Lower lobe of right lung (tissue), 2 donors: ENCODE measurements around the gene C14orf119. TPM values are rescaled to one million over a fixed set of nuclear protein-coding genes. Genes with fewer than 3 reads are reported as not detected.
A peak's percentile ranks its signal among the peaks of the same experiment; 100 is the strongest.

Experiments used
- ATAC-seq, 2 donors: fragments of 200-7000 bp; cut with Tn5 transposase; one replicate each; pipeline ENCODE4 v1.9.1; 2020 to 2022; ENCODE audit warnings: mild to moderate bottlenecking in 2 of 2, moderate library complexity in 2 of 2
- DNase-seq: peaks from one replicate; pipeline ENCODE4 v3.0.0-alpha.2; 2020
- H3K27ac ChIP-seq: fragments of 200-600 bp; one replicate; pipeline ENCODE4 v1.8.0; 2022
- H3K27me3 ChIP-seq: fragments of 200-600 bp; one replicate; pipeline ENCODE4 v1.8.0; 2022; ENCODE audit warnings: low read depth
- H3K36me3 ChIP-seq: fragments of 200-600 bp; one replicate; pipeline ENCODE4 v1.8.0; 2022; ENCODE audit warnings: mild to moderate bottlenecking
- H3K4me1 ChIP-seq: fragments of 200-600 bp; one replicate; pipeline ENCODE4 v1.8.0; 2022
- H3K4me3 ChIP-seq: fragments of 200-600 bp; one replicate; pipeline ENCODE4 v1.8.0; 2022; ENCODE audit warnings: mild to moderate bottlenecking
- H3K9me3 ChIP-seq: fragments of 200-600 bp; one replicate; pipeline ENCODE4 v1.8.0; 2022
- CTCF ChIP-seq: fragments of 200-600 bp; IDR thresholded peaks from one replicate; pipeline ENCODE4 v1.8.0; 2022; ENCODE audit warnings: antibody characterized with exemption, mild to moderate bottlenecking
- intact Hi-C: fragments of 100-400 bp; cut with DNase I; formaldehyde crosslinking; loops from one replicate; pipeline ENCODE4 v1.11.0; 2022
- total RNA-seq: library from RNA; stranded (reverse); fragmentation: NEBNext Ultra II Directional; extraction: Animal tissue kit (Norgen Biotek cat#: 25700); gene quantifications from one replicate; pipeline ENCODE4 v1.2.1, GENCODE V29; 2021
- donor health status: DM: no; HTN: yes; CAD: no; lungs with severe emphysema.

C14orf119 gene
- total RNA-seq, 1 donor from 2014 or later = 53.3 TPM

DNA sequence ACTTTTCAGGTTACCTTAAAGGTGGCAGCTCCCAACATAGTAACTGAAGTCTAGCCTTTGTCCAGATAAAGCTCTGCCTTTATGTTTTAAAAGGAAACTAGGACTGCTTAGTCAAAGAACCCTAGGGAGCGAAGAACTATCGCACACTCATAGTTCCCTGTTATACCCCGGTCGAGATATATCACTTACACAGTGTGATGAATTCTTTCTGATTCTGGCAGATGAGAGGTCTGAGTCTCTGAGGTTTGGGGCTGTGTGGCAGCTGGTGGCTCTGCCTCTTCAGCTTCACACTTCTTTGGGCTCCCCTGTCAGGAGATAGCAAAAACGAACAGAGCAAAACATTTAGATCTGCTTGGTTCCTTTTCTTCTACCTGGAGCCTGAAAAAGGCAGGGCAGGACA, 17.3 kb upstream of the C14orf119 start:
- intact Hi-C loops = no loop called here
- H3K9me3 ChIP-seq = no peaks in the 10 kb centered on the region
- TF ChIP-seq CTCF = no peak
- ATAC-seq = no peak
- no peak overlapping the region for H3K4me3 ChIP-seq
- H3K27me3 ChIP-seq = no peaks in the 10 kb centered on the region
- peak overlapping the region; percentile 32 for H3K27ac ChIP-seq
- no peak for DNase-seq
- H3K4me1 ChIP-seq = peaks cover 28% of the 10 kb centered on the region
- H3K36me3 ChIP-seq = peaks cover 100% of the 10 kb centered on the region

GRCh38 chr14:23078692-23079116, 16.6 kb upstream of the C14orf119 start:
- peak overlapping the region; percentile 32 for H3K27ac ChIP-seq
- no peak overlapping the region for H3K4me3 ChIP-seq
- no peak for TF ChIP-seq CTCF
- DNase-seq (peak; percentile 64), ATAC-seq (peak; percentile 86 to 90)
- peaks cover 100% of the 10 kb centered on the region for H3K36me3 ChIP-seq
- peaks cover 28% of the 10 kb centered on the region for H3K4me1 ChIP-seq
- H3K9me3 ChIP-seq = no peaks in the 10 kb centered on the region
- no peaks in the 10 kb centered on the region for H3K27me3 ChIP-seq
- intact Hi-C loops = no loop called here

- intact Hi-C loops = no loop called here
- H3K36me3 ChIP-seq = peaks cover 100% of the 10 kb centered on the region
- no peaks in the 10 kb centered on the region for H3K9me3 ChIP-seq
- no peaks in the 10 kb centered on the region for H3K27me3 ChIP-seq
- TF ChIP-seq CTCF = no peak
- H3K27ac ChIP-seq = peak overlapping the region; percentile 32
- H3K4me1 ChIP-seq = peaks cover 28% of the 10 kb centered on the region
- ATAC-seq (no peak), DNase-seq (no peak)
- no peak overlapping the region for H3K4me3 ChIP-seq
These were observed 15.6 kb upstream of the C14orf119 start for GRCh38 chr14:23079716-23080115.

GRCh38 chr14:23080474-23080873, 14.8 kb upstream of the C14orf119 start:
- intact Hi-C loops = no loop called here
- Histone ChIP-seq H3K9me3 (no peaks in the 10 kb centered on the region), H3K4me3 (no peak overlapping the region), H3K36me3 (peaks cover 100% of the 10 kb centered on the region), H3K4me1 (peaks cover 28% of the 10 kb centered on the region), H3K27me3 (no peaks in the 10 kb centered on the region), H3K27ac (no peak overlapping the region)
- ATAC-seq = no peak
- TF ChIP-seq CTCF = no peak
- no peak for DNase-seq

- H3K27me3 ChIP-seq = no peaks in the 10 kb centered on the region
- no peak overlapping the region for H3K4me3 ChIP-seq
- H3K4me1 ChIP-seq = peaks cover 18% of the 10 kb centered on the region
- H3K27ac ChIP-seq = no peak overlapping the region
- intact Hi-C loops = no loop called here
- no peak for ATAC-seq
- no peak for DNase-seq
- H3K36me3 ChIP-seq = peaks cover 100% of the 10 kb centered on the region
- H3K9me3 ChIP-seq = no peaks in the 10 kb centered on the region
- no peak for TF ChIP-seq CTCF
These were observed 9.8 kb upstream of the C14orf119 start for GRCh38 chr14:23085458-23085857.

GRCh38 chr14:23086565-23086964, 8.7 kb upstream of the C14orf119 start:
- intact Hi-C loops = no loop called here
- DNase-seq (no peak), ATAC-seq (no peak)
- no peak for TF ChIP-seq CTCF
- H3K27ac ChIP-seq = no peak overlapping the region
- H3K4me3 ChIP-seq = no peak overlapping the region
- H3K36me3 ChIP-seq = peaks cover 100% of the 10 kb centered on the region
- H3K27me3 ChIP-seq = no peaks in the 10 kb centered on the region
- H3K4me1 ChIP-seq = peaks cover 25% of the 10 kb centered on the region
- H3K9me3 ChIP-seq = no peaks in the 10 kb centered on the region
